GM19467 (cell line): ENCODE results near the gene SPECC1.

Source experiments
- ATAC-seq: cut with Tn5 transposase; IDR thresholded peaks from one replicate; pipeline ENCODE4 v1.9.1; 2021; ENCODE audit warnings: mild to moderate bottlenecking, moderate library complexity; ENCODE audit not compliant: unreplicated experiment

Gene SPECC1

DNA sequence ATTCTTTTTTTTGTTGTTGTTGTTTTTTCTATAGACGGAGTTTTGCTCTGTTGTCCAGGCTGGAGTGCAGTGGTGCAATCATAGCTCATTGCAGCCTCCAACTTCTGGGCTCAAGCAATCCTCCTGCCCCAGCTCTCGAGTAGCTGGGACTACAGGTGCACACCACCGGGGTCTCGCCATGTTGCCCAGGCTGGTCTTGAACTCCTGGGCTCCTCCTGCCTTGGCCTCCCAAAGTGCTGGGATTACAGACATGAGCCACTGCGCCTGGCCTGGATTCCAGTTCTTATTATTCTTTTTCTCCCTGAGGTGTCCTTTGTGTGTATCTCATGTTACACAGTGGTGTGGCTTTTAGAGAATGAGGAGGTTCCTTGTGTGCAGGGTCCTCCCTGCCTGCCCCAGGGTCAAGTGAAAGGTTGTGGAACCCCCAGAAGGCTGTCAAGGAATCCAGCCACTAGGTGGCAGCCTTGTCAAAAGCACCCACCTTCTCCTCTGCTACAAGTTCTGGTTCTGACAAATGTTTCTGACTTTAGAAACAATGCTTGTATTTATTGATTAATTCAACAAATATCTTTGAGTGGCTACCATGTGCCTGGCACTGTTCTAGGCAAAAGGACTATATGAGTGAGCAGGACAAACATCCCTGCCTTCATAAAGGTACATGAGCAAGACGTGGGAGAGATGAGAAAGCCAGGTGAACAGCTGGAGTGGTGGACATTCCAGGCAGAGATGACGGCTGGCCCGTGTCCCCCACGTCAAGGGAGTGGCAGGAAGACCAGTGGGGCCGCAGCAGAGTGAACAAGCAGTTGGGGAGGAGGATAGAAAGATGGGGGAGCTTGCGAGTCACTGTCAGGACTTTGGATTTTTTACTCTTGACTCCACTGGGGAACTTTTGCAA, 112.4 kb downstream of the SPECC1 start:
- no peak for ATAC-seq

DNA sequence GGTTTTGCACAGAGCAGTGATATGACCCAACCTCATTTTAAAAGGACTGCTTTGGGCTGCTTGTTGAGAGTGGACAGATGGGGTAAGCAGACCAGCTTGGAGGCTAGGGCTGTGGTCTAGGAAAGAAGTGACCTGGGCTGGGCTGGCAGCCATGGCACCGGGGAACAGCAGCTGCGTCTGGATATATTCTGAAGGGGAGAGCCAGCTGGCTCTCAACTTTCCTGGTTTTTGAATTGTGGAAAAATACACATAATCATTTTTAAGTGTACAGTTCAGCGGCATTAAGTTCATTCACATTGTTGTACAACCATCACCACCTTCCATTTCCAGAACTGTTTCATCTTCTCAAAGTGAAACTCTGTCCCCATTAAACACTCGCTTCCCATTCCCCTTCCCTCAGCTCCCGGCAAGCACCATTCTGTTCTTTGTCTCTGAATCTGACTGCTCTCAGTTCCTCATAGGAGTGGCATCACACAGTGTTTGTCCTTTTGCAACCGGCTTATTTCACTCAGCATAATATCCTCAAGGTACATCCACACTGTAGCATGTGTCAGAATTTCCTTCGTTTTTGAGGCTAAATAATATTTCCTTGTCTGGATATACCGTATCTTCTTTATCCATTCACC, 113.2 kb downstream of the SPECC1 start:
- ATAC-seq, result no peak

DNA sequence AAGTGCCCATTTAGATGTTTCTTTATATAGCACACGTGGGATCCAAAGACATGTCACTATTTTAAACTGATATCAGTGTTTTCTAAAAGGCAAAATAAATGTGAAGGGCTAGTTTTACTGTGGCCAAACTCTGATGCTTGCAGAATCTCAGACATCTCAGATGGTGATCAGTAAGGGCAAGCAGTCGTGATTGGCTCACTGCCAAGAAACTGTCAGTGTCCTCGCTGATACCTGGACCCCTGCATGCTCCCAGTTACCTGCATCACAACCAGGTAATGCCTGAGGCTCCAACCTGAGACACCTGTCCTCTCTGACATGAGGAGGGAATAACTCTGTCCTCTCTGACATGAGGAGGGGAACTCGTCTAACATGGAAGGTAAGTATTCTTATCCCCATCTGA, 114.0 kb downstream of the SPECC1 start:
- ATAC-seq, result no peak

DNA sequence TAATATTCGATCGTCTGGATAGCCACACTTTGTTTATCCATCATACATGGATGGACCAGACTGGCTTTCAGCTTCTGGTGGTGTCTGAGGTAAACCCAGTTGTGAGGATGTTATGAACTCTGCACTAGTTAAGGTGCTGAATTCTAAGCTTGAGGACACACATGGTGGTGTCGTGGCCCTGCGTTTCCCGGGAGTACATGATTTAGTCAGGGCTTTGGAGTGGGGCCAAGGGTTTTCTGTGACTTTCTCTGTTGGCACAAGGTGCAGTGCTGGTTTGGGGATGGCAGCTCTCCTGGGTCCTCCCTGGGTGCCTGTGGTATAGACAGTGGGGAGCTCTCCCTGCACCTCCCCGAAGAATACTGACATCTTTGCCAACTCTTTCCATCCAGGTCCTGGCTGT, 116.6 kb downstream of the SPECC1 start:
- no peak for ATAC-seq

DNA sequence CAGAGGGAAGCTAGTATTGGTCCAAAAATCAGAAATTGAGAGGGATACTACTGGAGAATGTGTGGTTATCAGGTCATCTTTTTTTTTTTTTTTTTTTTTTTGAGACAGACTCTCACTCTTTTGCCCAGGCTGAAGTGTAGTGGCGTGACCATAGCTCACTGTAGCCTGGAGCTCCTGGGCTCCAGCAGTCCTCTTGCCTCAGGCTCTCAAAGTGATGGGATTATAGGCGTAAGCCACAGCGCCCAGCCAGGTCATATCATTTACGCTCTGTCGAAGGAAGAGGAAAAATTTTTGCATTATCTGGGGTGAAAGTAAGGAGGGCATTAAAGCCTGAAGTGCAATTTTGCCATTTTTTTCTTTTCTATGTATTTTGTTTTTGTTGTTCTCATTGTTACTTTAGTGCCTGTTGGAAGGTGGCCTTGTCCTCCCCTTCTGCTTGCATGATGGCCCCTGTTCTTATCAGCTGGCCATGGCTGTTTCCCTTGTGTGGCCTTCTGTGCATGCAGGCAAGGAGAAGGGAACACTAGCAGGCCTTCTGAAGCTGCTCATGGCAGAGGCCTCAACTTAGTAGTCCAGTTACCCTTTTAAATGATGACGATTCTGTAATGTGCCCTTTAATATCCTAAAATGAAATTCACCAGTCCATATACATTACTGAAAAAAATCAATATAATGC, 118.3 kb downstream of the SPECC1 start:
- ATAC-seq, result no peak

DNA sequence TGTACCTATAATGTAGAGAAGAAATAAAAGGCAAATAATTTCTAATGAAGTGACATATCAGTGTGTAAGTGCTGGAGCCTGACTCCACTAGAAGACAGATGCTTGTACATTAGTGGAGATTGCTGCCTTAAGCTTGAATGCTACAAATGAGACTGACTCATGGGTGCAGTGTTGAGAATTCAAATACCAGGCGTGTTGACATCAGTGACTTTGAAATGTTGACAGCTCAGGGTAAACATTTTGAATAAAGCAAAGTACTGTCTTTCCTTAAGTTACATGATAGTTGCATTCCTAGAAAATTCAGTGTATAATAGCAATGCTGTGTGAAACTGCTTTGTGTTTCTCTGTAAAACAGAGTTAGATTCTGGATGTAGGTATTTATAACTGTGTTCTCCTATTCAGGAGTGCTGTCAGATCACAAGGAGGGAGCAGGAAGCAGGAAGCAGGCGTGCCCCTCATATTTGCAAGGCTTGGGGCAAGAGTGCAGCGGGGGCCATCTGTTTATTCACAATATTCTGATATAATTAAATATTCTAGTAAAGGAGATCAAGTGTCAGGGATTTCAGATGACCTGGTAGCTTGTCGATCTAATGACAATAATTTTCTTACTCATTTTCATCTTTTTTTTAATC, 119.0 kb downstream of the SPECC1 start:
- no peak for ATAC-seq

DNA sequence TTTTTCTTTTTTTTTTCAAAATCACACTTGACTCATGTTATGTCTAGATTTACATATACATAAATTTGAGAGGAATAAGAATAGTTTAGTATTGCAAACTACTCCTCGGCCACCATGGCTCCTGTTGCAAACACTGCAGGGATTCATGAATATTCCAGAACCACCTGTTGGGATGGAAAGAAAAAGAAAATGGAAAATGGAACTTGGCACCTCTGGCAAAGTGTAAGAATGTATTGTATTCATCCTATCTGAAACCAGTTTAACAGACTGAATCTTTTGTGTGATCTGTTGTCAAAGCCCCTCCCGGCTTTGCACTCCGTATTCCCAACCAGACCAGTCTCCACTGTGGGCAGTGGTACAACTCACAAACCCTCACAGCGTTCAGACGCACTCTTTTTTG, 124.4 kb downstream of the SPECC1 start:
- ATAC-seq, result no peak

DNA sequence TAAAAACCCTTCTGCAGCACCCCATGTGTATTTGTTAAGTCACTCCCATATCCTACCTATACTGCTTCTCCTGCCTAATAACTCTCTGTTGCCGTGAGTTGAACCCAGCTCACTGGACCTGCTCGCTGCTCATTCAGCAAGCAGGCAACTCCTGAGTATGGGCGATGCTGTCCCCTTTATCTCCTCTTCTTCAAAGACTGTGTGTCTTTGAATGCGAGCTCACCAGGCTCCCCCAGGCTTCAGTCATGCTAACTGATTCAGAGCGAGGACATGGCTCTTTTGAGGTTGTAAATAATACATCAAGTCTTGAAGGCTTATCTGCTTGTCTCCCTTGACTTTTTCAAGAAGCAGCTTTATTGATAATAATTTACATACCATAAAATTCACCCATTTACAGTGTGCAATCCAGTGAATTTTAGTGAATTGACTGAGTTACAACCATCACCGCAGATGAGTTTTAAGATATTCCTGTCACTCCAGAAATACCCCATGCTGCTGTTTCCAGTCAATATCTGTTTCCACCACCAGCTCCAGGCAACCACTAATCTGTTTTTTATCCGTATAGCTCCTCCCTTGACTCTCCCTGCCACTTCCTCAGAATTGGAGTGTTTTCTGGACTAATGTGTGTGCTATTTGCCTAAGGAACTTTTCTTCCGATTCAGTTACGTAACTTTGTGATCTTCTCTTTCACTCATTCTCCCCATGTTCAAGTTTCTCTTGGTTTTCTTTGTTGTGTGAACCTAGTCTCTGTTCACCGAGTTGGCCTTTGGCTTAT, 132.2 kb downstream of the SPECC1 start:
- no peak for ATAC-seq

DNA sequence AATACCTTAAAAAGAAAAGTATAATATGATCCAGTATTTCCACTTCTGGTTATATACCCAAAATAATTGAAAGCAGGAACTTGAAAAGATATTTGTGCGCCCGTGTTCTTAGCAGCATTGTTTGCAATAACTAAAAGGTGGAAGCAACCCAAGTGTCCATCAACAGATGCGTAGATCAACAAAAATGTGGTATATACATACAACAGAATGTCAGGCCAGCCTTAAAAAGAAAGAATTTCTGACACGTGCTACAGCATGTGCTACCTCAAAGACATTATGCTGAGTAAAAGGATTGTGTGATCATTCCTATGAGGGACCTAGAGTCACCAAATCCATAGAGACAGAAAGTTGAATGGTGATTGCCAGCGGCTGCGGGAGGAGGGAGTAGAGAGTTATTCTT, 133.1 kb downstream of the SPECC1 start:
- ATAC-seq, result no peak

DNA sequence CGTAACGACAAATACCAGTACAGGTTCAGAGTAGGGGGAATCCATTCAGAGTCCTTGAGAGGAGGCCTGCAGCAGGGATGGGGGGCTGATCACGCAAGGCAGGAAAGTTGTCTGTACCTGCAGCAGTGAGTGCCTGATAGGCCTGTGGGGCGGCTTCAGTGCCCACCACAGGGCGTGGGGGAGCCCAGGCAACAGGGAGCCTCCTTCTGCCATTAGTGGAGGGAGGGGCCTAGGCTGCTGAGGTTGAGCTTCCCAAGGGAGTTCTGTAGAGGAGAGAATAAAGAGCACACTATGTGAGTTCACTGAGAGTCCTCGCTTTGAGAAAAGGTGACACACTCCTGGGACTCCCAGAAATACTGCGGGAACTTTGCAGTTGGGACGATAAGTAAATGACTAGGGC, 134.6 kb downstream of the SPECC1 start:
- no peak for ATAC-seq

DNA sequence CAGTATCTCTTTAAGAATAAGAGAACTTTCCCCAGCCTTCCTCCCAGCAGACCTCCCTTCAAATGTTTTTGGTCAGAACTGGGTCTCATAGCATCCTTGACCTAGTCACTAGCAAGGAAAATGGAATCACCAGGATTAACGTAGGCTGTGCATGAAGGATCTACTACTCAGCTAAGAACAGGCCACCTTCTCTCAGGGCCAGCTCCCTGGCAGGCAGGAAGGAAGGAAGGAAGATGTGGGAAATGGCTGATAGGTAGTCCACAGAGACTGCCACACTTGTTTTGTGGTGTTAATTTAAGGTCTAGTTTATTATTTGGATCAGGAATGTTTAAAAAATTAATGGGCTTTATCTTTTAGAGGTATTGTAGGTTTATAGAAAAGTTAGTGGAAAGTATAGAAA, 136.4 kb downstream of the SPECC1 start:
- no peak for ATAC-seq

DNA sequence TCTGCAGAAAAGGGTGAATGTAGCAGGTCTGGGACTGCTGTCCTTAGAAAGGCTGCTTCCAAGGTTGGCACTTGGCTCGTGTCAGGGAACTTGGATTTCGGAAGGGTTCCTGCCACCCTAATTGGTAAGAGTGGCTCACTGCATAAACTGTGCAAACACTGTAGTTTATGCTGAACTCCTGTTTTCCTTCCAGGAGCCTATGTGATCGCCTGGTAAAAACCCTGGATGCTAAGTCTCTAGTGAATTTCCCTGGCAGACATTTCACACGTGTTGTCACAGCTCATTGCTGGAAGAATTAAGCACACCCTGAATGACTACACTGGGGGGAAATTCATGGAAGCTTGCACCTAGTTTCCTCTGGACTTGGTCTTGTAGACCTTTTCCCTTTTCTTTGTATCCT, 140.1 kb downstream of the SPECC1 start:
- no peak for ATAC-seq

DNA sequence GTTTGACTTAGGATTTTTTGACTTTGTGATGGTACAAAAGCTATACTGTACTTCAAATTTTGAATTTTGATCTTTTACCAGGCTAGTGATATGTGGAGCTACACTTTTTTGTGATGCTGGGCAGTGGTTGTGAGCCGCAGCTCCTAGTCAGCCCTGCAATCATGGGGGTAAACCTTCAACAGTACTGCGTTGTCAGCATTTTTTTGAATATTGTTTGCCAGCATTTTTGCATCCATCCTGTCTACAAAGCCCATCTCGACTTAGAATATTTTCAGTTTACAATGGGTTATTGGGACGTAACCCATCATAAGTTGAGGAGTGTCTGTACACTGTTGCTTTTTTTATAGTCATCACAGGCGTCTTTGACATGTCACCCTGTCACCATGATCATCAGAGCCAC, 142.0 kb downstream of the SPECC1 start:
- ATAC-seq, result no peak

DNA sequence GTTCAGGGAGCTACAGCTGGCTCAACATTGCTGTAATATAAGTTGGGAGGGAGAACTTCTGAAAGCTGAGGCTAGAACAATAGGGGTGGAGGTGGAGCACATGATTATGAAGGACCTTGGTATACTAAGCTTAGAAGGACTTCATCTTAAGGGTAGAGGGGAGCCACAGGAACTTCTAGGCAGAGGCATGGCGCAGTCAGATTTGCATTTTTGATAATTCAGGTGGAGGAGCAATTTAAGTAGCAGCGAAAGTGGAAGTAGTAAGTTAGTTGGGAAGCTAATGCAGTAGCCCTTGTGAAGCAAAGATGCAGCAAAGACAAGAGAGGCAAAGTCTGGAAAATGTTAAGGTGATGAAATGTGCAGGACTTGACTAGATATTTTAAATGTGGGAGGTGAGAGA, 144.1 kb downstream of the SPECC1 start:
- no peak for ATAC-seq

DNA sequence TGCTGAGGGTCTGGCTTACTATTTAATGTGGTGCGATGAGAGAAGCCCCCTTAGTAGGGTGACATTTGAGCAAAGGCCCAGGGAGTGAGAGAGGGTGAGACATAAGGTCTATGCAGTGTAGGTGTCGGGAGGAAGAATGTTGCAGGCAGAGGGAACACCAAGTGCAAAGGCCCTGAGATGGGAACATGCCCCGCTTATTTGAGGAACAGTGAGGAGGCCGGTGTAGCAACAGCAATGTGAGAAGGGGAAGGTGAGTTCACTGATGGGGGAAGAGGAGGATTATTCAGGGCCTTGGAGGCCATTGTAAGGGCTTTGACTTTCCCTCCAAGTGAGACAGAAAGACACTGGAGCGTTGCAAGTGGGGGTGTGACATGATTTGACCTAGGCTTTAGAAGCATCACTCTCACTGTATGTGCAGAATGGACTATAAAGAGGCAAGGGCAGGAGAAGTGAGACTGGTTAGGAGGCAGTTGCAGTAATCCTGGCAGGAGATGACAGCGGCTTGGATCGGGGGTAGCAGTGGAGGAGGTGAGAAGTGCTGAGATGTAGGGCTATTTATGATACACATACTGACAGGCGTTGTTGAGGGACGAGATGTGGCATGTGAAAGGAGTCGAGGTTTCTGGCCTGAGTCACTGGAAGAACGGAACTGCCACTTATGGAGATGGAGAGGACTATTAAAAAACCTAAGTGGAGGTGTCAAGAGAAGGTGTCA, 145.3 kb downstream of the SPECC1 start:
- ATAC-seq, result no peak

DNA sequence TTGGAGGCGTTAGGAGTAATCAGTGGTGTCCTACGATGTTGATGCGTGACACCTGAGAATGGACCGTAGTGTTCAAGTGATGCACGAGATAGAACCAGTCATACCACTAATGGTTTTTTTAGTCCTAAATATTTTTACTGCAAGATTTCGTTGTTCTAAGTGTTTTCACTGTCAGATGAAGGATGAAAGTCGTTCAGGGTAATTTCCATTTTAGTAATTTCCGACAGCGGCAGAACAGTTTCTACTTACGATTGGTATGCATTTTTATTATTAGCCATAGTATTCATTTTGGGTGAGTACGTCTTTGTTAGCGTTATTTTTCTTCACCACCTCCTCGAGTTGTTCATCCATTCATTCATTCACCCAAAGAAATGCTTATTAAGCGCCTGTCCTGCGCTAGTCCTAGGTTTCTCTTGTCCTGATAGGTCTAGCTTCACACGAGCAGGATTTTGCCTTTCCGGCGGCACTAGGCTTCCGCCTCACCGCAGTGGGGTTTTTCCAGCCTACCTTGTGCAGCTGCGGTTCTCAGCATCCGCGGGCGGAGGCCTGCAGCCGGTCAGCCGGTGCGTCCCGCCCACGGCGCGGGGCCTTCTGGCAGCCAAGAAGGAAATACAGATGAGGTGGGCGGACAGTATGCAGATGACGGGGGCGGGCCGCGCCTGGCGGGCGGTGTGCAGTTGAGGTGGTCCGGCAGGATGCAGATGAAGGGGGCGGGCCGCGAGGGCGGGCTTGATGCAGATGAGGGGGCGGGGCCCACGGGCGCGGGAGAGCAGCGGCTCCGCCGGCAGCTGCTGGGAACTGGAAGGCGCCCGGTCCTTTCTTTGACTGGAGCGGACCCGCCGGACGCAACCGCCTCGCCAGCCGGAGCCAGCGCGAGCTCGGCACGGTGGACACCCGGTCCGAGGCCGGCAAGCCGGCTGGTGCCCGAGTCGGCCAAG, 146.4 kb downstream of the SPECC1 start:
- ATAC-seq, result peak; percentile 95

DNA sequence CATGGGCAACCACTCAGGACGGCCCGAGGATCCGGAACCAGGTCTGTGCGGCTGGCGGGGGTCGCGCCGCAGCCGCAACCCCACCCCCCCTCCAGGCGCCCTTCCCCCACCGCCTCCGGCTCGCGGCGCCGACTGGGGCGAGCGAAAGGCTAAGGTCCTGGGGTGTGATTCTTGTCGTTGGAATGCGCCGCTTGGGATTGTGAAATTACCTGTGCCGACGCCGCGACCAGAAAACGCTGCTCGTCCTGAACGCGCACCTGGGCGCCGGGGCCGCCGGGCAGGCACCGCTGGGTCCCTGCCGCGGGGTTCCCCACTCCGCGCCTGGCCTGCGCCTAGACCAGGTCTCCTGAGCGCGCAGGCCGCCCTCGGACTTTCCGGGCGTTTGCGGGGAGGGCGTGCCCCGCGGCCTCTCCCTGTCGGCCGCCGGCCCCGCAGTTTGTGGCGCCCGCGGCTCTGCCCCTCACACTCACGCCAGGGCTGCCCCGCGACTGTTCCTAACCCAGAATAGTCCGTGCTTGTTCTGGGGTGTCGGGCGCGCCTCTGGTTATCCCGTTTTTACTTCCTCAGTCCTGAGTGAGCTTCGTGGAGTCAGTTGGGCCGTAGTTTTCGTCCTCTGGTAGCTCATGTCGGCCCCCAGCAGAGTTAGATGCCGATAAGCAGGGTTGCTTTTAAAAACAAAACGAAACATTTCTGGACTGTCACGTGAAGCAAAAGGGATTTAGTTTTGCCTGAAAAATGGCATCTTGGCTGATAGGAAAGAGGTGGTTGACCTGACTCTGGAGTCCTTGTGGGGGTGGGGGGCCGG, 147.2 kb downstream of the SPECC1 start:
- ATAC-seq, result peak; percentile 17

DNA sequence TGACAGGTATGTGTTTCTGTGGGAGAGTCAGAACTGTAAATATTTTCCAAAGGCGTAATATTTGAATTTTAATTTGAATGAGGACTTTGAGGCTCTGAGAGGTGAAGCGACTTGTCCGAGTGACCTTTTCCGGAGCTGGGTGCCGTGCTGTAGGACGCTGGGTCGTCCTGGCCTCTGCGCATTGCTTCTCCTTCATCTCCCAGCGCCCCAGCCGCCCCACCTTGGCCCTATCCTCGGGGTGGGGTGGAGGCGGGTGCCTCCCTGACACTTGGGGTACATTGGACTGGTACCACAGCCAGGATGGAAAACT, 147.8 kb downstream of the SPECC1 start:
- ATAC-seq, result no peak
